ENCODE data around the gene SH2D6.

Gene SH2D6

DNA sequence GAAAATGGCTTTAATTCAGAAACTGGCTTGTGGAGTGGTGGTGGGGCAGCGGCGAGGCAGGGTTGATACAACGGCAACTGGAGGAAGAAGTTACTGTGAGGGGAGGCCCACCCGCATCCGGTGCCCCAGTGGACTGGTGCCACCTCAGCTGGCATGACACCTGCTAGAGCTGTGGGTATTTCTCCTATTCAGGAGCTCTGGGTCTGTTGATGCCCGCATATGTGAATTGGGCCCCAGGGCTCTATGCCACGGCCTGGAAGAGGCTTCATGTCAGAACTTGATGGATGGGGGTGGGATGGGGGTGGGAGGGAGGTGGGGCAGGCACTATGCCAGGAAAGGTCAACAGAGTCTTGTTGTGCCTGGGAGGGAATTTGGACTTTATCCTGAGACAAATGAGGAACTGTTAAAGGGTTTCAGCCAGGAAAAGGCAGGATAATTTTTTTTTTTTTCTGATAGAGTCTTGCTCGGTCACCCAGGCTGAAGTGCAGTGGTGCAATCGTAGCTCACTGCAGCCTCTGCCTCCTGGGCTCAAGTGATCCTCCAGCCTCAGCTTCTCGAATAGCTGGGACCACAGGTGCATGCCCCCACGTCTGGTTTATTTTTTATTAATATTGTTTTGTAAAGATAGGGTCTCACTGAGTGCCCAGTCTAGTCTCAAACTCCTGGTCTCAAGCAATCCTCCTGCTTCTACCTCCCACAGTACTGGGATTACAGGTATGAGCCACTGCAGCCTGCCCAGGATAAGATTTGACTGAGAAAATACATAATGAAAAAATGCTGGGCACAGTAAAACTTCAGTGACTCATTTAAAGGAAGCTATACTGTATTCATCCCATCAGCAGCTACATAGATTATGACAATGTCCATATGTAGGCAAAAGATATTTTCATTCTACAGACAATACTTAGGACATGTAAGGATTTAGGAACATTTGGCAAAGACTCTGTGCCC is 52.6 kb downstream of the SH2D6 start:
- Histone ChIP-seq H3K36me3 (replicated peaks) (no peaks in the 10 kb centered on the region), H3K27ac (no peak overlapping the region), H3K4me3 (ENCODE audit: low read depth, low read length) (no peak overlapping the region), H3K27me3 (replicated peaks) (no peaks in the 10 kb centered on the region)
- DNase-seq = no peak
- no peak for TF ChIP-seq CTCF (IDR thresholded peaks at IDR 0.05; ENCODE audit: low read depth, low read length, missing control alignments)
- in situ Hi-C loops (cut with HindIII; ENCODE audit: low pct_ligation_motif_present, low sequenced_read_pairs) = no loop called here

DNA sequence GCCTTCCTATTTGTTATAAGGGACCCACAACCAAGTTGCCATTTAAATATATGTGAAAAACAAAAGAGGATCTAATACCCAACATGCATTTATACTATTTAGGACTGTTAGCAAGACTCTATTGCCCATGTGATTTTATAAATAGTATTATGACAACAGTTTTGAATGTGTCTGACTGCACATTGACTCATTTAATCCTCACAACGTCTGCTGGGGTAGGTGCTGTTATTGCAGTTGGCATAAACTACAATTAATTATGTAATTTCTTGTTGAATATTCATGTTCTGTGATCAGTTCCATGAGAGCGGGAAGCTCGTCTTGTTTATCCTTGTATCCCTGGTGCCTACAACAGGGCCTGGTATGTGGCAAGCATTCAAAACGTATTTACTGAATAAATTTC is 53.7 kb downstream of the SH2D6 start:
- H3K36me3 ChIP-seq (replicated peaks) = no peaks in the 10 kb centered on the region
- no peaks in the 10 kb centered on the region for H3K27me3 ChIP-seq (replicated peaks)
- no peak for DNase-seq
- in situ Hi-C loops (cut with HindIII; ENCODE audit: low pct_ligation_motif_present, low sequenced_read_pairs) = no loop called here
- H3K27ac ChIP-seq = no peak overlapping the region
- TF ChIP-seq CTCF (IDR thresholded peaks at IDR 0.05; ENCODE audit: low read depth, low read length, missing control alignments) = no peak
- no peak overlapping the region for H3K4me3 ChIP-seq (ENCODE audit: low read depth, low read length)

DNA sequence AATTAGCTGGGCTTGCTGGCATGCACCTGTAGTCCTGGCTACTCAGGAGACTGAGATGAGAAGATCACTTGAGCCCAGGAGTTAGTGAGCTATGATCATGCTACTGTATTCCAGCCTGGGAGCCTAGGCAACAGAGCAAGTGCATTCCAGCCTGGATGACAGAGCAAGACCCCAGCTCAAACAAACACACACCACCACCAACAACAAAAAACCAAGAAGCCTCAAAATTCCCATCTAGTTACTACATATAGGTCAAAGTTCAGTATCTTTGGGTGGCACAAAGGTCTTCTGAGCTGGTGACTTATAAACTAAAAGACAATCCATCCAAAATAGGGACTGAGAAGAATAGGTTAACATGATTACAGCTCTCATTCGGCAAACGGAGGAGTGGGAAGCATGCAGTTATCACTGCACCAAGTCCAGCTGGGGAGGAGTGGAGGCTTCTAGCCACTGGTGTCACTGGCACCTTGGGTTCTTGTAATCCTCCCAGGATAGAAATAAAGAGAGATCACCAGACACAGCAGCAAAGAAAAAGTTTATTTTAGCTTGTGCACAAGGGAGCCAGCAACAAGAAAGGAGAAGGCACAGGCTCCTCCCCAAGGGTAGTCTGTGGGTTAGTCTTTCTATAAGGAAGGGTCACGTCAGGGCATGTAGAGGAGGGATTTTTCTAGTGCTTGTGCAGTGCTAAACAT is 57.4 kb downstream of the SH2D6 start:
- in situ Hi-C loops (cut with HindIII; ENCODE audit: low pct_ligation_motif_present, low sequenced_read_pairs) = no loop called here
- Histone ChIP-seq H3K36me3 (replicated peaks) (no peaks in the 10 kb centered on the region), H3K27me3 (replicated peaks) (no peaks in the 10 kb centered on the region), H3K27ac (no peak overlapping the region), H3K4me3 (ENCODE audit: low read depth, low read length) (no peak overlapping the region)
- DNase-seq = no peak
- TF ChIP-seq CTCF (IDR thresholded peaks at IDR 0.05; ENCODE audit: low read depth, low read length, missing control alignments) = no peak

DNA sequence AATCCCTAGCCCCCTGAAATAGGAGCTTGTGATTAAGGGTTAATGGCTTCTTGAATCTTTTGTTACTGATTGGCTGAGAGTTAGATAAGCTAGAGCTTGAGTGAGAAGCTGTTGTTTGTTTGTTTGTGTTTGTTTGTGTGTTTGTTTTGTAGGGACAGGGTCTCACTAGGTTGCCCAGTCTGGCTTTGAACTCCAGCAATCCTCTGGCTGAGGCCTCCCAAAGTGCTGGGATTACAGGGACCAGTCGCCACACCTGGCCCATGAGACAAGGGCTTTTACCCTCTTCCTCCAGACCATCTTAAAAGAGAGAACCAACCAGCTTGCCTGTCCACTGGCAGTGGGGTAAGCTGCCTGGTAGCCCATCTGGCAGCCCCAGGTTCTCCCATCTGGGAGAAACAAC is 58.1 kb downstream of the SH2D6 start:
- TF ChIP-seq CTCF (IDR thresholded peaks at IDR 0.05; ENCODE audit: low read depth, low read length, missing control alignments) = no peak
- Histone ChIP-seq H3K4me3 (ENCODE audit: low read depth, low read length) (no peak overlapping the region), H3K36me3 (replicated peaks) (no peaks in the 10 kb centered on the region), H3K27ac (no peak overlapping the region), H3K27me3 (replicated peaks) (no peaks in the 10 kb centered on the region)
- no peak for DNase-seq
- in situ Hi-C loops (cut with HindIII; ENCODE audit: low pct_ligation_motif_present, low sequenced_read_pairs) = no loop called here

DNA sequence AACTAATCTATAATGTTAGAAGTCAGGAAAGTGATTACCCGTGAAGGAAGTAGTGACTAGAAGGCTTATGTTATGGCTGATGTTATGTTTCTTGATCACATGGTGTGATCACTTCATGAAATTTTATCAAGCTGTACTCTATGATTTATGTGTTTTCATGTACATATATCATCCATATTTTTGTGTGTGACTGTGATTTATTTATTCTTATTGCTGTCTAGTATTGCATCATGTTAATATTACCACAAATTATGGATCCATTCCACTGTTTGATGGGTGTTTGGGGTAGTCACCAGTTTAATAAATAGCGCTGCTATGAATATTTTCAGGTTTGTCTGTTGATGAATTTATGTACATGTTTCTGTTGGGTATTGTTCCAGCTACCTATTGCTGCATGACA is 59.4 kb downstream of the SH2D6 start:
- Histone ChIP-seq H3K27me3 (replicated peaks) (no peaks in the 10 kb centered on the region), H3K36me3 (replicated peaks) (no peaks in the 10 kb centered on the region), H3K4me3 (ENCODE audit: low read depth, low read length) (no peak overlapping the region), H3K27ac (no peak overlapping the region)
- no peak for TF ChIP-seq CTCF (IDR thresholded peaks at IDR 0.05; ENCODE audit: low read depth, low read length, missing control alignments)
- no peak for DNase-seq
- in situ Hi-C loops (cut with HindIII; ENCODE audit: low pct_ligation_motif_present, low sequenced_read_pairs) = no loop called here
